Activated T-helper 9 cell treated with anti-CD3 and anti-CD28 coated beads, Interleukin-2, amount 50 U/mL, for 16 hours (primary cell): Measurements from ENCODE around the gene ATP2B2.

Source experiments
- DNase-seq: peaks from one replicate; pipeline ENCODE4 v3.0.0-alpha.2; 2020; ENCODE audit warnings: low read depth

The ATP2B2 gene

GRCh38 chr3:10469441-10470119 is 35.8 kb downstream of the ATP2B2 start:
- no peak for DNase-seq

DNA sequence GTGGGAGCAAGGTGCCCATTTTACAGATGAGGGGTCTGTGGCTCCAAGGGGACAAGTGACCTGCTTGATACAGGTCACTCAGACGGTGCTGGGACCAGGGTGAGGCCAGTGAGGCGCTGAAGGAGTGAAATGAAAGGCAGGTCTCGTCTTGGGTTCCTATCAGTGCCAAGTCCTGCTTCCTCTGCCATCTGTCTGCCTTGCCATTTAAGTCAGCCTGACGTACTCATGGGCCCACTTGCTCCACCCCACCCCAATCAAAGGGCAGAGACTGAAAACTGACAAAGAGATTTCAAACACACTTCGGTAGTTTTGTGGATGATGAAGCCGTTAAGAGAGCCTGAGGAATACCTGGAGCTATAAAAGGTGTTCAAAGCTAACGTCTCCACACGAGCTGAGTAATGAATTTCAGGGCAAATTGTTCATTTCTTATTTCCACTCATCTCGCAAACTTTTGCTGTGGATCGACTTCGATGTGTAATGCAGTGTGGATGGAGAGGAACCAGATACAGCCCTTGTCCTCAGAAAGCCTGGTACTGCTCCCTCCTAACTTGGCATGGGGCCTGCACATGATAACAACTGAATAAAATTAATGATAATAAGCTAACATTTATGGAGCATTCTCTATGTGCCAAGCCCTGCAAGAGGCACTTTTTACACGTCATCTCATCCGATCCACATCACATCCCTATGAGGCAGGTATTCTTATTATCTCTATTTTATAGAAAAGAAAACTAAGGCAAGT is 36.6 kb downstream of the ATP2B2 start:
- DNase-seq = no peak

- no peak for DNase-seq
Measured at GRCh38 chr3:10467904-10468612, 37.3 kb downstream of the ATP2B2 start.

DNA sequence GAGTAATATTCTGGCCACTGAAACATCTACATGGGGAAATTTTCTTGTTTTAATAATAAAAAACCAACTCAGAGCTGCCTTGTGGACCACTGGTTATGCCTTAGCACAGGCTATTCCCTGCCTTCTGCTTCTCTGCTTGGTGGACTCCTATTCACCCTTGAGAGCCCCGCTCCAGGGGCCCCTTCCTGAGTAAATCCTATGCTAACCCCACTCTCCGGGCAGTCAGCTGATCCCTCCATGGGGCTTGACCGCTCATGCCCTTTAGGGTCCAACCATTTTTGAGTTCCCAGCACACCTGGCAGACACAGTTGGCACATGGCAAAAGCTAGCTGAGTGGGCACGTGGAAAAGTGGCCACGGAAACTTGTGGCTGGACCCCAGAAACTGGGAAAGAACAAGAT is 38.2 kb downstream of the ATP2B2 start:
- DNase-seq = no peak

DNA sequence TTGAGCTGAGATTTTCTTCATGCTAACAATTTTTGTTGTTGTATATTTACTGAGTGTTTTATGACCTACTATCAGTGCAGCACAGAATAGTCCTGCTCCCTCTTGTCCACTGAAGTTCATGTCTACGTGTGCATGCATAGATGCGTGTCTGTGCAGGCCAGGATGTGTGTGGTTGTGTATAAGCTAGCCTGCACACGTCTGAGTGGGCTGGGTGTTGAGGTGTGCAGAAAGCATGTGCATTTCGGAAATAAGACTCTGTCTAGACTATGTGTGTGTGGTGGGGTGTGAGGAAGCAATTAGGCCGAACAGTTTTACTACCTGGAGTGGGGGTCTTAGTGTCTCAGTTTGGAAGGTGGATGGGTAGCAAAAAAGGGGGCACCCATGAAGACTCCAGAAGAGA is 39.2 kb downstream of the ATP2B2 start:
- no peak for DNase-seq

DNA sequence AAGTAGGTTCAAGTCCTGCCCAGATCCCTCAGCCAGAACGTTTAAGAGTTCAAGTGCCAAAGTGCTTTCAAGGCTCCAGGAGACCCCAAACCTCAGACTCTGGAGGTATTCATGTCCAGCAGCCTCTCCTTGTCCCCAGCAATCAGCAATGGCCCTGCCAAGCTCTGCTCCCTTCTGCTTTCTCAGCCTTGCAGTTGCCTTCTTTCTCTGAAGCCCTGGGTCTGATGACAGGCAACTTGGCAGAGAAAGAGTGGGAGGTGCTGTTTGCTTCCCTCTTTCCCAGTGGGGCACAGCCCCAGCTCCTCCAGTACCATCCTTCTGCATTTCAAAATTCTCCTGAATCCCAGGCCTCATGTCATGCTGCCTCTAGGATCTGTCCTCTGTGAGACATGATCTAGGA is 40.2 kb downstream of the ATP2B2 start:
- DNase-seq = no peak

GRCh38 chr3:10463533-10464434 is 41.6 kb downstream of the ATP2B2 start:
- no peak for DNase-seq

- DNase-seq = no peak
Measured at GRCh38 chr3:10462641-10463532, 42.5 kb downstream of the ATP2B2 start.

DNA sequence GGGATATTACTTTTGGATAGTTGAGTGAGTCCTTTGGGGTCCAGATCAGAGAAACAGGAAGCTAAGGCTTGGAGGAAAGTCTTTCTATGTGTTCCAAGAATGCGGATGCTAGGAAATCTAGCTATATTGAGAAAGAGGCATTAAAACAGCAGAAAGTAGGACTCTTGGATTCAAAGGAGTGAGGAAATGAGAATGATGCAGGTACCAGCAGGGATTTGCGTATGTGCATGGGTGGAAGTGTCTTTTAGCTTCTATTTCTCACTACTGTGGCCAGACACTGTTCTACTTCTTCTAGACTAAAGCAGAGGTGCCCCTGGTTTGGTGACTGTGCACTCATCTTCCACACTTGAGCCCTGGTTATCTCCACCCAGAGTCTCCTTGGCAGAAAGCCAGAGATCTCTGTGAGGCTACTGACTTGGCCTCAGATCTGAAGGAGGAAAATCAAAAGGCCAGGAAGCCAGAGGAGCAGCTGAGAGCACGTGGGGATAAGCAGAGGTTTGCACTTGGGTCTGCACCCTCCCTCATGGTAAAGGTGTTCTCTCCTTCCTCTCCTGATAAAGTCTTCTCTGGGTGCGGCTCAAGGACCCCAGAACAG is 44.3 kb downstream of the ATP2B2 start:
- DNase-seq = no peak

DNA sequence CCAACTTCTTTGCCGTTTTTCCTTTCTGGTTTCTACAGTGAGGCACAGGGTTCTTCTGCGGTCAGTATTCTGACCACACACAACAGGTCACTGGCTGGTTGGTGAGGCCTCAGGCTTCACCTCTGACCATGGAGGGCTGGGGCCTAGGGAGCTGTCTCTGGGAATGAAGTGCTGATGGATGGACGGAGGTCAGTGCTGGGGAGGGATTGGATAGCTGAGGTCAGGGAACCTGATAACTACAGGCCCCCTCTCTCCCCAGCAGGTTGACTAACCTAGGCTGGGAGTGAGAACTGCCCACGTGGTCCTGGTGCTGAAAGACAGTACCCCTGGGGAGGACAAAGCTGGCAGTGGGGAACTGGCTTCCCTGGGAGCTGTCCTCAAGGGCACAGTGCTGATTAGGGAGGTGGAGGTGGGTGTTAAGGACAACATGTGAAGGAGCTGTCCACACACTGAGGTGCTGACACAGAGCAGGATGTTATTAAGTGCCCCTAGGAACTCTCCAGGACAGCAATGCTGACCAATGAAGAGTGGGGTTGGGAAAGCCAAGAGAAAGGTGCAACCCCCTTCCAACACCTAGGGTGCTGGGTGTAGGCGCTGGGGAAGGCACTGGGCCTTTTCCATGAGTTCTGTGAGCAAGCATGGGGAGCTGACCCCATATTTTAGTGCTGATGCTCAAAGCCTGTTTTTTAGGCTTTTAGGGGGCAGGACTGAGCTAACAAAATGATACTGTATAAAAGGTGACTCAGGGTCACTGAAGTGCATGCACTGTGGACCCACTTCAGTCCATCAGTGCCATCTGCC is 45.2 kb downstream of the ATP2B2 start:
- DNase-seq = no peak

GRCh38 chr3:10457560-10457959 is 47.8 kb downstream of the ATP2B2 start:
- no peak for DNase-seq

- no peak for DNase-seq
Measured at GRCh38 chr3:10456981-10457380, 48.4 kb downstream of the ATP2B2 start.

GRCh38 chr3:10455545-10455914 is 49.9 kb downstream of the ATP2B2 start:
- DNase-seq = no peak

GRCh38 chr3:10454907-10455544 is 50.4 kb downstream of the ATP2B2 start:
- DNase-seq = no peak

DNA sequence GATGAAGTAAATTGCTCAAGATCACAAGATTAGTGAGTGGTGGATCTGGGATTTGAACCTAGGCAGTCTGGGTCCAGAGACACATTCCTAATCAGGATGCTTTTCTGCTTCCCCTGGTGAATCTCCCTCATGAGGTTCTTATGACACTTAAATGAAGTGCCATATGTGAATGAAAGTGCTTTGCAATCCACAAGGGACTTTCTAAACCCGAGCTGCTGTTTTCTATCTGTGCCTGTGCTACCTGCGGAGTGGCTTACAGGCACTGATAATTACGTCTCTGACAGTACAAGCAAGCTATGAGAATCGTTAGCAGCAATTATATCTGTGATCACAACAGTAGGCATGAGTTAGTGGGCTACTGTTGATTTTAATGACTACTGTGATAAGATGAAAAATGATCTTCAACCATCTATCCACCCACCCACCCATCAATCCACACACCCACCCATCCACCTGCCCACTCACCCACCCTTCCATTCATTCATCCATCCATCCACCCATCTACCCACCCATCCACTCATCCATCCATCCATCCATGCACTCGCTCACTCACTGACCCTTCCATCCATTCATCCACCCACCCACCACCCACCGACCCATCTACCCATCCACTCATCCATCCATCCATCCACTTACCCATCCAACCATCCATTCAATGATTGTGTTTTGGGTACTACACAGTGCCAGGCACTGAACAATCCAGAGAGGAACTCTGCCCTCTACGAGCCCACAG is 51.8 kb downstream of the ATP2B2 start:
- DNase-seq = no peak

DNA sequence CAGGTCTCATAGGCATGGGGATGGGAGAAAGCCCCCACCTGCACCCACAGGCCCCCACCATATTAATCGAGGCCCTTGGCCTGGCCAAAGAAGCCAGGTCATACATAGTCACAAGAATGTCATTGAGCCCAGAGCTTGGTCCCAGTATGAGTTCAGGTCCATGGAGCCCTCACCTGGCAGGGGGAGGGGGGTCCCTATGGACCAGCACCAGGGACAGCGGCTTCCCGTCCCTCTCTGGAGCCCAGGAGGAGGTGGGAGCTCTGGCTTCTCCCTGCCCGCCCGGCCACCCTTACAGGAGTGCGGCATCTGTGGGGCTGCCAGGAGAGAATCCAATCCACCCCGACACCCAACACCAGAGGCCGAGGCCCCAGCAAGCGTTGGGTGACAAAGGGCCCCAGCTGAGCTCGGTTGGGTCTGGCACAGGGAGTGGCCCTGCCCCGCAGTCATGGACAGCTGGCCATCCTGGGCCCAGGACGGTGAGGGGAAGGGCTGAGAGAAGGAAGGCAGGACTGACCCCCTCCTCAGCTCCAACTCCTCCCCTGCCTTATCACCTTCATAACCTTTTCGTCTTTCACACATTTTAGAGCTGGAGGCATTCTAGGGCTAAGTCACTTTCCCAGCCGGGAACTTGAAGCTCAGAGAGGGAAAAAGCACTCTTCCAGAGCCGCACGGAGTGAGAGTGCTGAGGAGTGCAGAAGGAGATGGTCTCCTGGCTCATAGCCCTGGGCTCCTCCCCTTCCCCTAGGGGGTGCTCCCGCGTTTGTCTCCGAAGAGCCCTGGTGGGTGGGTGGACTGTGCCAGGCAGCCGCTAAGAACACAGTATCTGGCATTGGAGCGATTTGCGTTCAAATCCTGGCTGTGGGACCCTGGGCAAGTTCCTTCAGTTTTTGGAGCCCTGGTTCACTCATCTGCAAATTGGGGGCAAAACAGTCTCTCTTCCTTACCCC is 54.6 kb downstream of the ATP2B2 start:
- no peak for DNase-seq

DNA sequence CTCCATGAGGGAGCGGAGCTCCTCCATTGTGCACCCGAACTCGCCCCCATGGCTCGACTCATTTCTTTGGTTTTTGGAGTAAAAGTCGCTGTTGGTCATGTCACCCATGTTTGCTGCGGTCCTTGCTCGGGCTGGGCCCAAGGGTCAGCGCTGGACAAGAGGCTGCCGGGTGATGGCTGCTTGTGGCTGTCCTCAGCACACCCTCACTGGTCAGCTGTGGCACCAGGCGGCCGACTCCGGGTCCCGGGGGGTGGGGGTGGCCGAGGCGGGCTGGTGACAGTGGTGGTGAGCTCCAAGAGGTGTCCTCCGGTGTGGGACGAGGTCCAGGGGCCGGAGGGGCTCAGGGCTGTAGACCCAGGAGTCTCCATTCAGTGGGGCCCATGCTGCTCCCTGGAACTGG is 56.0 kb downstream of the ATP2B2 start:
- no peak for DNase-seq

- no peak for DNase-seq
Measured at GRCh38 chr3:10448544-10448943, 56.8 kb downstream of the ATP2B2 start.
